GM12891 (cell line): Measurements from ENCODE around the gene LTO1.

Source experiments
- DNase-seq: peaks from one replicate; pipeline ENCODE4 v3.0.0; 2011; ENCODE audit warnings: low spot score; ENCODE audit not compliant: insufficient read length
- FAIRE-seq: peaks from 2 replicates; lab custom pipeline; 2011; peaks lifted over from hg19 to GRCh38; lab: Jason Lieb, UNC
- PAX5 ChIP-seq: IDR thresholded peaks from 2 replicates; pipeline ENCODE4 v1.6.1; 2011; ENCODE audit warnings: low read length, moderate library complexity, mild to moderate bottlenecking; ENCODE audit not compliant: insufficient read depth, severe bottlenecking
- POLR2A ChIP-seq: IDR thresholded peaks from 2 replicates; pipeline ENCODE4 v1.6.1; 2011; ENCODE audit warnings: low read depth, low read length, control low read depth
- POLR2AphosphoS5 ChIP-seq: IDR thresholded peaks from 2 replicates; pipeline ENCODE4 v1.6.1; 2011; ENCODE audit warnings: low read depth, low read length, control low read depth
- POU2F2 ChIP-seq: IDR thresholded peaks from 2 replicates; pipeline ENCODE4 v1.6.1; 2011; ENCODE audit warnings: low read depth, mild to moderate bottlenecking, control low read depth, low read length, moderate library complexity
- SPI1 ChIP-seq: IDR thresholded peaks from 2 replicates; pipeline ENCODE4 v1.6.1; 2011; ENCODE audit warnings: low read depth, low read length, control low read depth
- TAF1 ChIP-seq: IDR thresholded peaks from 2 replicates; pipeline ENCODE4 v1.6.1; 2011; ENCODE audit warnings: low read depth, low read length, control low read depth

The LTO1 gene

DNA sequence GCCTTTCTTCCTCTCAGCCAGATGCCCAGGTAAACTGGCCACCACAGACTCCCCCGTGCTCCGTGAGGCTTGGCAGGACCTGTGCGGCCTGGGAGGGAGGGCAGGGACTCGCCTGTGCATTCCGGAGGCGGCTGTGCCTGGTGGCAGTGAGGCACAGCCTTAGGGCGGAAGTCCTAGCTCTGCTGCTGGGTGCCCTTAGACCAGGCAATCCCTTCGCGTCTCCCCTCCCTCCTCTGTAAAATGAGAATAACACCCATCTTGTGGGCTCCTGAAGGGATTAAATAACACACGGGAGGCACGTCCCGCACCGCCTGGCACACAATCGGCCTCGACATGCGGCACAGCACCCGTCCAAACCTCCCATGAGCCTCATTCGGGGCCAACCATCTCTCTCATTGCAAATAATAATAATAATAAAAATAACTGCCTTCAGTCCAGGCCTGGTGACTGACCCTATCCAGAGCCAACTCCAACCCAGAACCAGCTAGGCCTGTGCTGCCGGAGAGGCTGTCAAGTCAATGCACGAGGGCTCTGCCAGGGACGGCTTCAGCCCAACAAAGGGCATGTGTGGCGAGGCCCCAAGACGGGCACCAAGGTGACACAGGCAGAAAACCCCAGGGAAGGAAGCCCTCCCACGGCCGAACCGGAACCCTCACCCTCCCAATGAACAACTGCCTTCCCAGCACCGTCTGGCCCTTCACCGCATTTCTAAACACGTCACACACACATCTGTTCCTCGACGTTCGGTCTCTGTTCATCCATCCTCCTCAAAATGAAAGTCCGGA is 8.2 kb downstream of the LTO1 start:
- DNase-seq = no peak
- FAIRE-seq = no peak
- TF ChIP-seq POLR2AphosphoS5 = no peak
- TF ChIP-seq POU2F2 = no peak
- TF ChIP-seq POLR2A = no peak
- no peak for TF ChIP-seq TAF1
- no peak for TF ChIP-seq SPI1
- TF ChIP-seq PAX5 = no peak

DNA sequence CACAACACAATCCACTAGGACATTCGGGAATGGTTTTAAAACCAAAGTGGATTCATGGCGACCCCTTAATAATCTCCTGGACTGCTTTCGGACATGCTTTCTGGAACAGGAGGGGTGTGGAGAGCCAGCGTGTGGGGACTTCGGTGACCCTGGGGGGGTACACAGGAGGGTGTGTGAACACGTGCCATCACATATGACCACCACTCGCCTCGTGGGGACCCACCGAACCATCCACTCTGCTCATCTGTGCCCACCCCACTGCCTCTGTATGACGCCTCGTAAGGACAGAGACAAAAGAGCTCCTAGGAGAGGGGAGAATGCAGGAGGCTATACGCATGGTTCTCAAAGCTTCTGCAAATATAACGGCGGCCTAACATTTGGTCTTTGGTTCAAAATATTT is 8.9 kb downstream of the LTO1 start:
- DNase-seq (no peak), FAIRE-seq (no peak)
- TF ChIP-seq SPI1 = no peak

DNA sequence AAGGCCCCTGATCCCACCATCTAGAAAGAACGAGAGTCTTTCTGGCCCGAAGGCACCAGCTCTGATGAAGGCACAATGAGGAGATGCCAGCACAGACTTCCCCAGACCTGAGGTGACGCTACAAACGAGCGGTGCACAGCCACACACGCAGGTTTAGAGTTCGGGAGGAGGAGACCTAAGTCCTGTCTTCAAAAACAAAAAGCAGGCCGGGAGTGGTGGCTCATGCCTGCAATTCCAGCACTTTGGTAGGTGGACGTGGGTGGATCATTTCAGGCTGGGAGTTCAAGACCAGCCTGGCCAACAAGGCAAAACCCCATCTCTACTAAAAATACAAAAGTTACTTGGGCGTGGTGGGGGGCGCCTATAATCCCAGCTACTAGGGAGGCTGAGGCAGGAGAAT is 9.5 kb downstream of the LTO1 start:
- TF ChIP-seq TAF1 = no peak
- DNase-seq (no peak), FAIRE-seq (no peak)

DNA sequence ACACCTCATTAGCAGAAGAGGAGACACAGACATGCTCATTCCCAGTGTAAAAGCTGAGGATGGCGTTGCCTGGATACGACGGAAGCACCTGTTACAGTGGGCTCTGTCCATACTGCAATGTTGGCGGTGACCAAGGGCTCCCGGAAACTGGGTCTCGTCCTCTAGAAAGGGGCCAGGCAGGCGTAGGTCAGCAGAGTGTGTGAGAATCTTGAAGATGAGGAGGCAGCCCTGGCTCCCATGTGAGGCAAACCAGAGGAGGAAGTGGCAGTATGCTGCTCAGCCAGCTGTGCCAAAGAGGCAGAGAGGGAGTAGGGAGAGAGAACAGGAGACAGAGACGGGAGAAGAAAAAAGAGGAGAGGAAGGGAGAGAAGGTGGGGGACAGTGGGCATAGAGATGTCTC is 10.3 kb downstream of the LTO1 start:
- DNase-seq (no peak), FAIRE-seq (no peak)
- TF ChIP-seq PAX5 (no peak), POLR2AphosphoS5 (no peak), SPI1 (no peak), TAF1 (no peak), POLR2A (no peak), POU2F2 (no peak)

DNA sequence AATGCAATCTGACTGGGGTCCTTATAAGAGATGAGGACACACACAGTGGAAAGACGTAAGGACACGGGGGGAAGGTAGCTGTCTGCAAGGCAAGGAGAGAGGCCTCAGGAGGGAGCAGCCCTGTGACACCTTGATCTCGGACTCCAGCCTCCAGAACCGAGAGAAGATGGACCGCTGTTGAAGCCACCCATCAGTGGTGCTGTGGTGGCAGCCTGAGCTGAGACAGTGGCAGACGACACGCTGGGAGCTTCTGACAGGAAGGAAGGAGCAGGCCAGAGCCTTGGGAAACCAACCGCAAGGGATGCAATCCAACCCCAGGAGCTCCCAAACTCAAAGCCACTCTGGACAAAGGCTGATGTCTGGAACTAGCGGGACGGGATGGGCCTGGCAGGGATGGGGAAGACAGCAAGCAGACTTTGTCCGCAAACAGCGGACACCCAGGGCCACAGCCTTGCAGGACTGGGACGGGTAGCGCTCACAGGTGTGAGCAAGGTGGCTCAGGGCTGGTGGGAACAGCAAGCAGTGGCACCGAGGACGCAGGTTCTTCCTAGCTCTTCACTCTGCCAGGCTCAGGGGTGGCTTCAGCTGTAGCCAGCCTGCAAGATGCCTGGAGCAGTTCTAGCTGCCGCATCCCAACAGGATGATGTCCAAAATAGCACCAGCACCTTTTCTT is 10.9 kb downstream of the LTO1 start:
- FAIRE-seq = no peak
- TF ChIP-seq TAF1 (no peak), POLR2A (no peak), SPI1 (no peak), PAX5 (no peak), POU2F2 (no peak), POLR2AphosphoS5 (no peak)
- no peak for DNase-seq

DNA sequence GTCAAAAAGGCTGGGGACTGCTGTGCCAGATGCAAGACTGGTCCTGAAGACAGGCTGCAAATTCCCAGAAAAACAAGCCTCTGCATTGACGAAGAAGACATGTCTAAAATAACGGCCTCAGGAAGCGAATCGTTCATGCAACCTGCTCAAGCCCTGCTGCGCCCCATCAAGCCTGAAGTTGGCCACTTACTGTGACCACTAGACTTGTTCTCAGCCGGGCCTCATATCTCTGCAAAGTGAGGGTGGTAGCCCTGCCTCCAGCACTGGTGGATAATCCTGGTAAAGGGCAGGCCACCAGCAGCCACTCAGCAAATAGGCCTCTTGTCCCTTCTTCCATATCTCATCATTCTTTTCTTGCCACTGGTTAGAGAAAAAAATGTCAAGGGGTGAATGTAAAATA is 11.8 kb downstream of the LTO1 start:
- FAIRE-seq = no peak
- DNase-seq = no peak
- no peak for TF ChIP-seq TAF1
- TF ChIP-seq POU2F2 = no peak
- TF ChIP-seq POLR2A = no peak
- TF ChIP-seq POLR2AphosphoS5 = no peak
- TF ChIP-seq SPI1 = no peak
- TF ChIP-seq PAX5 = no peak

DNA sequence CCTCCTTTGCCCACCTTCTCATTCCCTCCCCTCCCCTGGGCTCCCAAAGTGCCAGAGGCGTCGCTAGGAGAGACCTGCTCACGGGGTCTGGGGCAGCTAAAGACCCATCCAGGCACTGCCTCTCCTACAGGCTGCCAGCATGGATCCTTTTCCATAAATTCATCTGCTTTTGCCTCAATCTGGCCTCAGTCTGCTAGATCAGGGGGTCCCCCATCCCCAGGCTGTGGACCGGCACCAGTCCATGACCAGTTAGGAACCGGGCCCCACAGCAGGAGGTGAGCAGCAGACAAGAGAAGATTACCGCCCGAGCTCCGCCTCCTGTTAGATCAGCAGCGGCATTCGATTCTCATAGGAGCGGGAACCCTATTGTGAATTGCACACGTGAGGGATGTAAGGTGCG is 12.3 kb downstream of the LTO1 start:
- FAIRE-seq = no peak
- no peak for DNase-seq
- no peak for TF ChIP-seq SPI1
- no peak for TF ChIP-seq PAX5
- no peak for TF ChIP-seq POLR2AphosphoS5
- no peak for TF ChIP-seq TAF1
- TF ChIP-seq POU2F2 = no peak

DNA sequence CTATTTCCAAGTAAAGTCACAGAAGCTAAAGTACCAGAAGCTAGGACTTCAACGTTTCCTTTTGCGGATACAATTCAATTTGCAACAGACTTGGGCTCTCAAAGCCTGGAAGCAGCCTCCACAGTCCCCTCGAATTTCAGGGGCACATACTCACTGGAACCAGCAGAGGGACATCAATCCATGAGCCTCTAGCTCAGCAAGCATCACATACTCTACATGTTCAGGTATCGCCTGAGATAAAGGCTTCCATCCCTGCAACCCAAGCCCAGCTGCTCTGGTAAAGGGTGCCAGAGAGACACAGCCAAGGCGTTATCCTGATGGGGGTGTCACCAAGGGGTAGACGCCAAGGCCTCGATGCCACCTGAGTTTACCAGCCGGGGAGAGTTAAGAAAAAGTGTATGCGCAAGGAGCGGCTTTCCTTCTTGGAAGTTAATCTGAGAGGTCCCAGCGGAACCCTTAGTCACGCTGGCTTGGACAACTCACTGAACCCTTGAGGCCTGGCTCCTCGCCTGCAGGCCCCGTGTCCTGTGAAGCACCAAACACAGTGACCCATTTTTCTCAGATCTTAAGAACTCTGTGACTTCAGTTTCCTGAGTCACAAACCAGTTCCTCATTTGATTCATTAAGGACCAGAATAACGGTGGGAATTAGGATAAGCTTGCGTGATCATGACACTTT is 13.0 kb downstream of the LTO1 start:
- TF ChIP-seq POU2F2 (no peak), TAF1 (no peak), POLR2A (no peak), SPI1 (no peak), PAX5 (no peak), POLR2AphosphoS5 (no peak)
- no peak for DNase-seq
- FAIRE-seq = no peak

DNA sequence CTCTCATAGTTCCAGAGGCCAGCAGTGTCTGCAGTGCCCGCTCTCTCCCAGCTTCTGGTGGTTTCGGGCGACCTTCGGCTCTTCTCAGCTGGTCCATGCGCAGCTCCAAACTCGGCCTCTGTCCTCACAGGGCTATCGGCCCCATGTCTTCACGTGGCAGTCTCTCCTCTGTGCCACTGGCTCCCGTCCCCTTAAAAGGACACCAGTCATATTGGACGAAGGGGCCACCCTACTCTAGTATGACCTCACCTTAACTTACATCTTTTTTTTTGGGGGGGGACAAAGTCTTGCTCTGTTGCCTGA is 13.8 kb downstream of the LTO1 start:
- DNase-seq = no peak
- no peak for FAIRE-seq

DNA sequence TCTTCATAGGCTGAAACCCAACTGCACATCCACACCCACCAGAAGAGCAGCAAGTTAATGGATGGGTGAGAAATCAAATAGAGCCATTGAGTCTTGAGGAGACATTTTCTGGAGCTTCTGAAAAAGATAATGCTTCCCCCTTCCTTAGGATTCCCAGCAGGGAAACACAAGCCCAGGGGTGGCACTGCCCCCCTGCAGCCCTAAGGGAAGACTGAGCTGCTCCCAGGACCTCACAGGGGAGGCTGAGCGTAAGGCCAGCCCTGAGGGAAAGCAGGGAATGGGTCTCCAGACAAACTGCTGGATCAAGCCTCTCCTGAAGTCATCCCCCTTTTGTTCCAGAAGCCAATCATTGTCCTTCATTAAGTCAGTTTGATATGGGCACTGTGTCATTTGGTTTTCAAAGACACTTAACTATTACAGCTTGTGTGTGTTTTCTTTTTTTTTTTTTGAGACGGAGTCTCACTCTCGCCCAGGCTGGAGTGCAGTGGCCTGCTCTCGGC is 15.1 kb downstream of the LTO1 start:
- no peak for DNase-seq
- FAIRE-seq = no peak
- no peak for TF ChIP-seq TAF1

More for the DNA sequence above, 13.8 kb downstream of the LTO1 start:
- TF ChIP-seq POLR2AphosphoS5 = no peak
- no peak for TF ChIP-seq TAF1
- TF ChIP-seq POLR2A = no peak
- no peak for TF ChIP-seq SPI1
- no peak for TF ChIP-seq POU2F2
- no peak for TF ChIP-seq PAX5
